ENCODE measurements around the gene DLG5. TPM values are rescaled to one million over a fixed set of nuclear protein-coding genes. Genes with fewer than 3 reads are reported as not detected.
A peak's percentile ranks its signal among the peaks of the same experiment; 100 is the strongest.

Gene DLG5
- total RNA-seq, 1 donor from 2014 or later = 58.4 TPM

DNA sequence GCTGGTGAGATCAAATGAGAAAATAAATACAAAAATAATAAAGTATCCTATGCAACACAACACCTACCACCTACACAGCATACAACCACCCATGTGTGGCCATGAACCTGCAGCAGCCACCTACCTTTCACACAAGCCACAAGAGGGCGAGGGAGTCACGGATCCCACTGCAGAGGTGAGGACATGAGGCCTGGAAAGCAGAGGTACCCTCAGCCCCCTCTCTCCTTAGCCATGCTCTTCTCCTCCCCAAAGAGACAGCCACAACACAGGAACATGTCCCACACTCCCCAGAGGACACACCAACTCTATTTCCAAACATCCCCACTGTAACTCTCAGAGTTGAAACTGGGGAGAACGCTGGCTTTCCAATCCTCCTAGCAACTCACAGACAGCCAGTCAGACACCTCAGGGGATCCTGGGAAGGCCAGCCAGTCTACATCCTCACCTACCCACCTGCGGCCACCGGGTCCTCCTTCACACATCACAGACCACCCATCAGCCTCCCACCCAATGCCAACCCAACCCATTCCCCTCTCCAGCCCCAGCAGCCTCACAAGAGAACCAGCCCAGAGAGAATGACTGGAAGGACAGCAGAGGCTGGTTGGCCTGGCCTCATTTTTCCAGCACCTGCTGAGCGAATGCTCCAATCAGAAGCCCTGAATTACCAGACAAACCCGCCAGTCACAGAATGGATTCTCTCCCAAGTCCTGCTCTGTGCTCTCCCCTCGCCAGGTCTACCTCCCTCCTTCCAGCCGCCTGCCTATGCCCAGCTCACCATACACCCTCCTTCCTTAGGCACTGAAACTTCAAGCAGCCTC lies 18.4 kb downstream of the DLG5 start:
- no peaks in the 10 kb centered on the region for H3K9me3 Mint-ChIP-seq (ENCODE audit: unreplicated experiment)
- FAIRE-seq (no peak), DNase-seq (ENCODE audit: low read depth) (no peak)
- Histone ChIP-seq H3K9ac (ENCODE audit: low read length) (no peak overlapping the region), H3K4me1 (ENCODE audit: insufficient read depth, low read length) (peaks cover 11% of the 10 kb centered on the region), H3K9me3 (ENCODE audit: insufficient read depth, low read depth, low read length) (no peaks in the 10 kb centered on the region), H2AFZ (ENCODE audit: low read depth, low read length) (no peak overlapping the region), H3K79me2 (ENCODE audit: insufficient read depth, low read length) (peaks cover 82% of the 10 kb centered on the region), H3K4me2 (ENCODE audit: low read length) (no peak overlapping the region), H3K36me3 (ENCODE audit: insufficient read depth, low read length) (peaks cover 2% of the 10 kb centered on the region), H3K27me3 (ENCODE audit: insufficient read depth, low read length) (no peaks in the 10 kb centered on the region), H4K20me1 (ENCODE audit: insufficient read depth, low read length) (peaks cover 91% of the 10 kb centered on the region), H3K4me3 (ENCODE audit: insufficient read depth, low read depth, low read length) (no peak overlapping the region), H3K27ac (ENCODE audit: low read depth, low read length) (no peak overlapping the region)
- peaks cover 20% of the 10 kb centered on the region for H3K4me1 Mint-ChIP-seq (ENCODE audit: low read depth, unreplicated experiment)
- TF ChIP-seq, protein P1, sequence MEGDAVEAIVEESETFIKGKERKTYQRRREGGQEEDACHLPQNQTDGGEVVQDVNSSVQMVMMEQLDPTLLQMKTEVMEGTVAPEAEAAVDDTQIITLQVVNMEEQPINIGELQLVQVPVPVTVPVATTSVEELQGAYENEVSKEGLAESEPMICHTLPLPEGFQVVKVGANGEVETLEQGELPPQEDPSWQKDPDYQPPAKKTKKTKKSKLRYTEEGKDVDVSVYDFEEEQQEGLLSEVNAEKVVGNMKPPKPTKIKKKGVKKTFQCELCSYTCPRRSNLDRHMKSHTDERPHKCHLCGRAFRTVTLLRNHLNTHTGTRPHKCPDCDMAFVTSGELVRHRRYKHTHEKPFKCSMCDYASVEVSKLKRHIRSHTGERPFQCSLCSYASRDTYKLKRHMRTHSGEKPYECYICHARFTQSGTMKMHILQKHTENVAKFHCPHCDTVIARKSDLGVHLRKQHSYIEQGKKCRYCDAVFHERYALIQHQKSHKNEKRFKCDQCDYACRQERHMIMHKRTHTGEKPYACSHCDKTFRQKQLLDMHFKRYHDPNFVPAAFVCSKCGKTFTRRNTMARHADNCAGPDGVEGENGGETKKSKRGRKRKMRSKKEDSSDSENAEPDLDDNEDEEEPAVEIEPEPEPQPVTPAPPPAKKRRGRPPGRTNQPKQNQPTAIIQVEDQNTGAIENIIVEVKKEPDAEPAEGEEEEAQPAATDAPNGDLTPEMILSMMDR (IDR thresholded peaks at IDR 0.05; ENCODE audit: insufficient read depth, low read depth, low read length) = no peak
- no peak for TF ChIP-seq EZH2 (IDR thresholded peaks at IDR 0.05; ENCODE audit: insufficient read depth, low read length)
- no peaks in the 10 kb centered on the region for H3K27me3 Mint-ChIP-seq (ENCODE audit: low read depth, unreplicated experiment)
- no peak overlapping the region for H3K27ac Mint-ChIP-seq (ENCODE audit: unreplicated experiment)
- peaks cover 9% of the 10 kb centered on the region for H3K36me3 Mint-ChIP-seq (ENCODE audit: low read depth, unreplicated experiment)
- peak overlapping the region; percentile 3 for H3K4me3 Mint-ChIP-seq (ENCODE audit: unreplicated experiment)

DNA sequence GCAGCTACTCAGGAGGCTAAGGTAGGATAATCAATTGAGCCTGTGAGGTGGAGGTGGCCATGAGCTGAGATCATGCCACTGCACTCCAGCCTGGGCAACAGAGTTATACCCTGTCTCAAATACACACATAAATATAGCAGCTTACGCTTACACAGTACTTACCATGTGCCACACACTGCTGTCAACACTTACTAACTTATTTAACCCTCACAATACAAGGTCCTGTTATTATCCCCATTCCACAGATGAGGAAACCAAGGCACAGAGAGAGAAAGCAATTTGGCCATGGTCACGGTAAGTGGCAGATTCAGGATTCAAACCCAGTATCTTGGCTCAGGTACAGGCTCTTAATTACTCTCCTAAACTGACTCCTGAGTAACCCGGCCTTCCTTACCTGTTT lies 19.1 kb downstream of the DLG5 start:
- Mint-ChIP-seq H3K4me3 (ENCODE audit: unreplicated experiment) (no peak overlapping the region), H3K4me1 (ENCODE audit: low read depth, unreplicated experiment) (peaks cover 20% of the 10 kb centered on the region), H3K27ac (ENCODE audit: unreplicated experiment) (no peak overlapping the region), H3K27me3 (ENCODE audit: low read depth, unreplicated experiment) (no peaks in the 10 kb centered on the region), H3K36me3 (ENCODE audit: low read depth, unreplicated experiment) (peaks cover 9% of the 10 kb centered on the region), H3K9me3 (ENCODE audit: unreplicated experiment) (no peaks in the 10 kb centered on the region)
- no peak overlapping the region for H3K27ac ChIP-seq (ENCODE audit: low read depth, low read length)
- TF ChIP-seq, protein P1 (IDR thresholded peaks at IDR 0.05; ENCODE audit: insufficient read depth, low read depth, low read length) = no peak
- no peak for TF ChIP-seq EZH2 (IDR thresholded peaks at IDR 0.05; ENCODE audit: insufficient read depth, low read length)
- H3K9me3 ChIP-seq (ENCODE audit: insufficient read depth, low read depth, low read length) = no peaks in the 10 kb centered on the region
- no peak overlapping the region for H3K4me3 ChIP-seq (ENCODE audit: insufficient read depth, low read depth, low read length)
- no peak overlapping the region for H3K9ac ChIP-seq (ENCODE audit: low read length)
- H2AFZ ChIP-seq (ENCODE audit: low read depth, low read length) = no peak overlapping the region
- no peaks in the 10 kb centered on the region for H3K27me3 ChIP-seq (ENCODE audit: insufficient read depth, low read length)
- H3K4me1 ChIP-seq (ENCODE audit: insufficient read depth, low read length) = peaks cover 11% of the 10 kb centered on the region
- peaks cover 2% of the 10 kb centered on the region for H3K36me3 ChIP-seq (ENCODE audit: insufficient read depth, low read length)
- FAIRE-seq (no peak), DNase-seq (ENCODE audit: low read depth) (no peak)
- peaks cover 76% of the 10 kb centered on the region for H3K79me2 ChIP-seq (ENCODE audit: insufficient read depth, low read length)
- H3K4me2 ChIP-seq (ENCODE audit: low read length) = no peak overlapping the region
- H4K20me1 ChIP-seq (ENCODE audit: insufficient read depth, low read length) = peaks cover 84% of the 10 kb centered on the region

DNA sequence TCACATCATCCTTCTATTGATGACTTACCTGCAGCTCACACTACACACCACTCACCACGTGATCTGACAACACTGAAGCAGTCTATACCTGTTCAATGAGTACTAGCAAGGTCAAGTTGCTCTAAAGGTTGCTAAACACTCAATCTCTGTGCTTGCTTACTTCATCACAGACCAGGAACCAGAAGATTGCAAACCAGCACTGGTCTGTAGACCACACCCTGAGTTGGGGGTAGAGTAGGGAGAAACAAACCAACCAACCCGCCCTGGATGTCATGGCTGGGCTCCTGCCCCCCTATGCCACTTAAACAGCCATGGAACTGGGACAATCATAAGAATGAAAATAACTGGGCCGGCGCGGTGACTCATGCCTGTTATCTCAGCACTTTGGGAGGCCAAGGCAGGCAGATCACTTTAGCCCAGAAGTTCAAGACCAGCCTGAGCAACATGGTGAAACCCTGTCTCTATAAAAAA lies 19.6 kb downstream of the DLG5 start:
- H3K36me3 ChIP-seq (ENCODE audit: insufficient read depth, low read length) = peaks cover 2% of the 10 kb centered on the region
- no peak overlapping the region for H3K9ac ChIP-seq (ENCODE audit: low read length)
- no peak overlapping the region for H3K4me2 ChIP-seq (ENCODE audit: low read length)
- FAIRE-seq (no peak), DNase-seq (ENCODE audit: low read depth) (no peak)
- Mint-ChIP-seq H3K4me3 (ENCODE audit: unreplicated experiment) (no peak overlapping the region), H3K9me3 (ENCODE audit: unreplicated experiment) (no peaks in the 10 kb centered on the region), H3K36me3 (ENCODE audit: low read depth, unreplicated experiment) (peaks cover 9% of the 10 kb centered on the region), H3K27ac (ENCODE audit: unreplicated experiment) (no peak overlapping the region), H3K27me3 (ENCODE audit: low read depth, unreplicated experiment) (no peaks in the 10 kb centered on the region), H3K4me1 (ENCODE audit: low read depth, unreplicated experiment) (peaks cover 20% of the 10 kb centered on the region)
- H3K9me3 ChIP-seq (ENCODE audit: insufficient read depth, low read depth, low read length) = no peaks in the 10 kb centered on the region
- H3K4me3 ChIP-seq (ENCODE audit: insufficient read depth, low read depth, low read length) = no peak overlapping the region
- H4K20me1 ChIP-seq (ENCODE audit: insufficient read depth, low read length) = peaks cover 85% of the 10 kb centered on the region
- peaks cover 11% of the 10 kb centered on the region for H3K4me1 ChIP-seq (ENCODE audit: insufficient read depth, low read length)
- H3K27ac ChIP-seq (ENCODE audit: low read depth, low read length) = no peak overlapping the region
- no peak overlapping the region for H2AFZ ChIP-seq (ENCODE audit: low read depth, low read length)
- H3K79me2 ChIP-seq (ENCODE audit: insufficient read depth, low read length) = peaks cover 75% of the 10 kb centered on the region
- no peak for TF ChIP-seq EZH2 (IDR thresholded peaks at IDR 0.05; ENCODE audit: insufficient read depth, low read length)
- TF ChIP-seq, protein P1 (IDR thresholded peaks at IDR 0.05; ENCODE audit: insufficient read depth, low read depth, low read length) = no peak
- no peaks in the 10 kb centered on the region for H3K27me3 ChIP-seq (ENCODE audit: insufficient read depth, low read length)

Measured in astrocyte (in vitro differentiated cells and primary cell).